DMS53 treated with DMSO at 0.1 percent for 48 hours (cell line): ENCODE measurements around the gene AGA.

Experiments
- DNase-seq: peaks from one replicate; lab custom pipeline; 2025; ENCODE audit not compliant: unreplicated experiment; lab: John Stamatoyannopoulos, UW

The AGA gene

DNA sequence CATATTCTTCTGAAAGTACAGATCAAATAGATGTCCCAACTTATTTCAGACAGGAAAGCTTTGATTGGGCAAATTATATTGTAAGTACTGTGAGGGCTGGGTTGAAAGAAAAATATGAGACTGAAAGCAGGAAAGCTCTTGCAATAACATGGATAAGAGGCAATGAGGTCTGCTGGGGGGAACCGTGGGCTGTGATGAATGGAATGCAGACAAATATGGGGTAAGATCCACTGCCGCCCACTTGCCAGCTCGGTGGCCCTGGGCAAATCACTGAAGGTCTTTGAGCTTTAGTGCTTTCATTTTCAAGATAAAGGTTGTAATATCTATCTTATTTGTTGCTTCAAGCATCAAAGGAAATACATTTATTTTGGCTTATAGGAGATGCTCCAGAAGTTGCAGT lies 51.0 kb downstream of the AGA start:
- DNase-seq, result no peak

DNA sequence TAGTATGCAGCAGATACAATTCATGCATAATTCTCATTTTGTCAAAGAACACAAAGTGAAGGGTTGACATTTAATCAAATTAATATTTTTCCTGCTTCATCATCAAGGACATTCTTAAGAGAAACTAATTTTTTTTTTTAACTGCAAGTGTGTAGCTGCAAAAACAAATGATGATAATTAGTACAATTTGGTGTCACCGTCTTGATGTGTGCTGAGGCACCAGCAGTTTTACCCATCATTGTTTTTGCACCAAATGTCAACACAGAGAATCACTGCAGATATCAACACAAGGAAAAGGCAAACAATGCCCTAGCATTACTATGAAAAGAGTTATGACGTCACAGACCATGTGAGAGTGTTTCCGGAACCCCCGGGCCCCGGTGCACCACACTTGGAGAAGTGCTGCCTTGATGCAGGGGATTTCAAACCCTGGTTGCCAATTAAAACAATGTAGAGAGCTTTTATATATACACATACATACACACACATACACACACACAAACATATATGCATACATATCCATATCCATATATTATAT lies 55.9 kb downstream of the AGA start:
- no peak for DNase-seq

DNA sequence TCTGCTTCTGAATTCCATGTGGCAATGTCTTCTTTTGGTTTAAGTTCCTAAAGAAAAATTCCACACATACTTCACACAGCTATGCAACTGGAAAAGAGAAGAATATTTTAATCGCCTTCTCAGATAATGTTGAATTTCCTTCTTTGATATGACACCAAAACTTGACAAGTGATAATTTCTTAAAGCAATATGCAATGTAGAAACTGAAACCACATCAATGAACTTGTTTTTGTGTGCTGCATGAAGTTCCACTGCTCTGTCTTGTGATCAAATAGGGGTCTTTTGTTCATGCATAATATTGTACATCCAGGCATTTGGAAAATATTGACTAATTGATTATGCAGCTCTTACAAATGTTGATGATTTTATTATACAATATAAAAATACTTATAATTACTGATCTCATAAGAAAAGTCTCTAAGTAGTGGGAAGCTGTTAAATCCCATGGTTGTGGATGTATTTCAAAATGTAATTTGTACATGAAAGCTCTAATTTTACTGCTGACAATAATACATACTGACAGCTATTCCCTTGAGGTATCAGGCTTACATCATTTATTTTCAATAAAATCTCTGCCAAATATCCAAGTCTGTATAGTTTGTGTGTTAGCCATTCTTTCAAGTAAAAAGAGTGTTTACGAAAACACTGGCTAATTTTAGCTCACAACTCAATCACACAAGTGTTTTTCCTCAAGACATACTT lies 56.5 kb downstream of the AGA start:
- no peak for DNase-seq

DNA sequence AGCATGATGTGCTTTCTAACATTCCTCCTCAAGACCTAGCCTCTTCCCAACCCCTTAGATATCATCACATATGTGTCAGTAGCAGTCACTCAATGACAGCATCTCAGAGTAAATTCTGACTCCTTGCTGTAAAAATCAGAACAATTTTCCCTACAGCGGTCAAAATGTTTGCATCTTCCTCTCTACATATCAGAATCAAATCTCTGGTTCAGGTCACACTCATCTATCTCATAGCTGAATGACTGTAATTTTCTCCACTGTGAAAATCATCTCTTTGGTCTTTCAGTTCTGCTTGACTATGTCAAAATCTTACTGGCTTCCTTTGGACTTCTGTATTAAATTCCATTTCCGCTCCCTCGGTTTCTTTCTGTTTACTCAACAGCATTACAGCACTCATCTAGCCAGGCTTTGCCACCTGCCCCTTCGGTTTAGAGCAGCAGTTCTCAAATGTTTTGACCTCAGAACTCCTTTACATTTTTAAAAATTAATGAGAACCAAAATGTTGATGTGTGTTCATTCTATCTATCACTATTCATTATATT lies 57.3 kb downstream of the AGA start:
- DNase-seq, result peak; percentile 9

DNA sequence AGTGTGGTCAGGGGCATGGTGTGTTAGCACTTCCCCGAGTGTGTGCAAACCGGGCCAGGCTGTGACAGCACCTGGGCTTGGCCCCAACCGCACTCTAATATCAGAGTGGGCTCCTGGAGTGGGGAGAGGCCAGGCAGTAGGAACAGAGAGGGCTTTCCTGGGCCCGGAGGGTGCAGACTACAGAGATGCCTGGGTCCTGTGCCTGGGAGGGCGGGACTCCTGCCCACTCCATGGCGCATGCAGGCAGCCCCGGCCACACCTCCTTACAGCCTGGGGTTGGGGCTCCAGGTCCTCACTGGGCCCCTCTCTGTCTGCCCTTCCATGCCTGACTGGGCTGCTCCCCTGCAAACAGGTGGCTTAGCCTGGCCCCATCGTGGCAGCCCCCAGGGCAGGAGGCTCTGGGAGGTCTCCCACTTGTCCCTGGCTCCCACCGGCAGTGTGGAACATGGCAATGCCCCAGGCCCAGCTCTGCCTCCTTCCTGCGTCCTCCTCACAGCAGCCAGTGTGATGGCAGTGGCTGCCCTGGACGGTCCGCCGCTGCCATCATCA lies 60.4 kb downstream of the AGA start:
- DNase-seq, result no peak
